NCI-H2107 (cell line): Measurements from ENCODE around the gene DENND6A.
"Not testable (repeated sequence)": the region's sequence is repeated elsewhere in the genome, so short reads cannot be mapped to it uniquely, and the experiment has no call there.

Experiments
- DNase-seq: peaks from one replicate; lab custom pipeline; 2025; lab: John Stamatoyannopoulos, UW

The DENND6A gene

GRCh38 chr3:57692396-57693147 lies at the start of gene DENND6A:
TSS of gene DENND6A (minus strand) at chr3:57693077. CDS start at chr3:57693018, 59 bp downstream.
- DNase-seq, result peak; percentile 45

- no peak for DNase-seq
These were observed 47.1 kb upstream of the DENND6A start for GRCh38 chr3:57740027-57740426.

- DNase-seq, result no peak
These were observed 45.5 kb upstream of the DENND6A start for GRCh38 chr3:57738391-57738790.

GRCh38 chr3:57737840-57738239 lies 45.0 kb upstream of the DENND6A start:
- no peak for DNase-seq

GRCh38 chr3:57735405-57735804 lies 42.5 kb upstream of the DENND6A start:
- no peak for DNase-seq

- DNase-seq, result no peak
These were observed 40.9 kb upstream of the DENND6A start for GRCh38 chr3:57733790-57734189.

- DNase-seq, result no peak
These were observed 38.4 kb upstream of the DENND6A start for GRCh38 chr3:57731311-57731710.

GRCh38 chr3:57730682-57731081 lies 37.8 kb upstream of the DENND6A start:
- DNase-seq, result no peak

- no peak for DNase-seq
These were observed 36.6 kb upstream of the DENND6A start for GRCh38 chr3:57729334-57730045.

- DNase-seq, result no peak
These were observed 34.2 kb upstream of the DENND6A start for GRCh38 chr3:57727106-57727505.

GRCh38 chr3:57726397-57726796 lies 33.5 kb upstream of the DENND6A start:
- DNase-seq, result no peak

GRCh38 chr3:57718118-57718517 lies 25.2 kb upstream of the DENND6A start:
- no peak for DNase-seq

- no peak for DNase-seq
These were observed 24.5 kb upstream of the DENND6A start for GRCh38 chr3:57717205-57717868.

GRCh38 chr3:57715686-57716085 lies 22.8 kb upstream of the DENND6A start:
- DNase-seq, result no peak

- no peak for DNase-seq
These were observed 16.7 kb upstream of the DENND6A start for GRCh38 chr3:57709559-57709958.

- DNase-seq, result no peak
These were observed 16.2 kb upstream of the DENND6A start for GRCh38 chr3:57709031-57709430.

- no peak for DNase-seq
These were observed 13.6 kb upstream of the DENND6A start for GRCh38 chr3:57706462-57706861.

GRCh38 chr3:57705351-57705750 lies 12.5 kb upstream of the DENND6A start:
- DNase-seq, result not testable (repeated sequence)

- no peak for DNase-seq
These were observed 8.9 kb upstream of the DENND6A start for GRCh38 chr3:57701781-57702180.

GRCh38 chr3:57700737-57701136 lies 7.9 kb upstream of the DENND6A start:
- no peak for DNase-seq

- DNase-seq, result no peak
These were observed 6.7 kb upstream of the DENND6A start for GRCh38 chr3:57699591-57699990.

- no peak for DNase-seq
These were observed 4.0 kb upstream of the DENND6A start for GRCh38 chr3:57696801-57697321.

GRCh38 chr3:57694146-57694545 lies 1.3 kb upstream of the DENND6A start:
- no peak for DNase-seq
